Sciatic nerve (tissue), 2 donors: Measurements from ENCODE around the gene KLHL26. TPM values are rescaled to one million over a fixed set of nuclear protein-coding genes. Genes with fewer than 3 reads are reported as not detected.
"Not testable (repeated sequence)": the region's sequence is repeated elsewhere in the genome, so short reads cannot be mapped to it uniquely, and the experiment has no call there.

Source experiments
- ATAC-seq: fragments of 200-7000 bp; cut with Tn5 transposase; one replicate; pipeline ENCODE4 v1.9.1; 2020; ENCODE audit warnings: mild to moderate bottlenecking, moderate library complexity
- DNase-seq: peaks from one replicate; pipeline ENCODE4 v3.0.0-alpha.2; 2020; ENCODE audit warnings: low spot score
- intact Hi-C: fragments of 100-400 bp; cut with DNase I; formaldehyde crosslinking; loops from one replicate; pipeline ENCODE4 v1.14.2; 2022
- total RNA-seq: library from RNA; stranded (reverse); fragmentation: NEBNext Ultra II Directional; extraction: Animal tissue kit (Norgen Biotek cat#: 25700); gene quantifications from one replicate; pipeline ENCODE4 v1.2.1, GENCODE V29; 2021
- donor health status: DM: no; HTN: no; CAD: no.
- donor health status: DM: no; HTN: no; CAD: no.

The KLHL26 gene
- total RNA-seq, 1 donor from 2014 or later = 26.1 TPM

- ATAC-seq (no peak), DNase-seq (no peak)
- intact Hi-C loops = loop anchor here (10.0 kb wide), 1 partner anchor 77 kb away; no protein-coding TSS in a partner anchor
Observed at GRCh38 chr19:18597809-18598660, 38.8 kb upstream of the KLHL26 start.

- ATAC-seq (no peak), DNase-seq (no peak)
- intact Hi-C loops = loop anchor here (10.0 kb wide), 1 partner anchor 75 kb away; no protein-coding TSS in a partner anchor
Observed at GRCh38 chr19:18599485-18599884, 37.3 kb upstream of the KLHL26 start.

- DNase-seq, intact Hi-C loops: not testable (repeated sequence)
Observed at GRCh38 chr19:18600692-18601397, 36.0 kb upstream of the KLHL26 start.

GRCh38 chr19:18601875-18602274, 35.0 kb upstream of the KLHL26 start:
- ATAC-seq = no peak
- no peak for DNase-seq
- intact Hi-C loops = no loop called here

More at GRCh38 chr19:18600692-18601397, 36.0 kb upstream of the KLHL26 start:
- ATAC-seq = not testable (repeated sequence)

- no peak for ATAC-seq
- intact Hi-C loops = no loop called here
- DNase-seq = no peak
Observed at GRCh38 chr19:18603255-18603957, 33.4 kb upstream of the KLHL26 start.

GRCh38 chr19:18603958-18604819, 32.6 kb upstream of the KLHL26 start:
- ATAC-seq = no peak
- intact Hi-C loops = no loop called here
- DNase-seq = no peak

GRCh38 chr19:18604820-18605159, 32.0 kb upstream of the KLHL26 start:
- intact Hi-C loops = no loop called here
- ATAC-seq = no peak
- no peak for DNase-seq

GRCh38 chr19:18605196-18605545, 31.7 kb upstream of the KLHL26 start:
- ATAC-seq = peak; percentile 16
- no peak for DNase-seq
- intact Hi-C loops = no loop called here

- DNase-seq = no peak
- ATAC-seq = peak; percentile 4
- intact Hi-C loops = no loop called here
Observed at GRCh38 chr19:18605546-18606280, 31.1 kb upstream of the KLHL26 start.

- no peak for DNase-seq
- peak; percentile 8 for ATAC-seq
- intact Hi-C loops = no loop called here
Observed at GRCh38 chr19:18606281-18607225, 30.3 kb upstream of the KLHL26 start, which contains the start of gene CRLF1. TSS of gene CRLF1 (minus strand) at chr19:18606799. CDS start at chr19:18606656, 143 bp downstream.

- ATAC-seq (peak; percentile 5), DNase-seq (no peak)
- intact Hi-C loops = no loop called here
Observed at GRCh38 chr19:18607226-18608101, 29.4 kb upstream of the KLHL26 start.

- intact Hi-C loops = no loop called here
- DNase-seq (no peak), ATAC-seq (no peak)
Observed at GRCh38 chr19:18608102-18608804, 28.6 kb upstream of the KLHL26 start.

- no peak for DNase-seq
- no peak for ATAC-seq
- intact Hi-C loops = no loop called here
Observed at GRCh38 chr19:18608805-18609716, 27.8 kb upstream of the KLHL26 start.

GRCh38 chr19:18609717-18610051, 27.1 kb upstream of the KLHL26 start:
- DNase-seq (no peak), ATAC-seq (no peak)
- intact Hi-C loops = no loop called here

GRCh38 chr19:18610245-18610555, 26.6 kb upstream of the KLHL26 start:
- ATAC-seq (no peak), DNase-seq (no peak)
- intact Hi-C loops = no loop called here
